Sigmoid colon (tissue), 4 donors: ENCODE results near the gene PHF21A.

Source experiments
- POLR2A ChIP-seq, 2 donors: fragments of 450-650 bp; IDR thresholded peaks; one replicate each; pipeline ENCODE4 v1.6.1; 2016; ENCODE audit warnings: antibody characterized with exemption in 2 of 2, mild to moderate bottlenecking in 2 of 2, moderate library complexity in 2 of 2
- POLR2AphosphoS5 ChIP-seq, 4 donors: sonication (generic); formaldehyde crosslinking; IDR thresholded peaks; one replicate each; pipeline ENCODE4 v1.6.1; 2017; ENCODE audit warnings: antibody characterized with exemption in 4 of 4
- TF ChIP-seq, protein P1 (sequence below), 4 experiments: fragments of 450-650 bp in 3 of 4; fragments of 200-600 bp in 1 of 4; IDR thresholded peaks; one replicate each; pipeline ENCODE4 v1.5.1; 2016 to 2019; ENCODE audit warnings: antibody characterized with exemption in 4 of 4, mild to moderate bottlenecking in 3 of 4, moderate library complexity in 2 of 4

DNA sequence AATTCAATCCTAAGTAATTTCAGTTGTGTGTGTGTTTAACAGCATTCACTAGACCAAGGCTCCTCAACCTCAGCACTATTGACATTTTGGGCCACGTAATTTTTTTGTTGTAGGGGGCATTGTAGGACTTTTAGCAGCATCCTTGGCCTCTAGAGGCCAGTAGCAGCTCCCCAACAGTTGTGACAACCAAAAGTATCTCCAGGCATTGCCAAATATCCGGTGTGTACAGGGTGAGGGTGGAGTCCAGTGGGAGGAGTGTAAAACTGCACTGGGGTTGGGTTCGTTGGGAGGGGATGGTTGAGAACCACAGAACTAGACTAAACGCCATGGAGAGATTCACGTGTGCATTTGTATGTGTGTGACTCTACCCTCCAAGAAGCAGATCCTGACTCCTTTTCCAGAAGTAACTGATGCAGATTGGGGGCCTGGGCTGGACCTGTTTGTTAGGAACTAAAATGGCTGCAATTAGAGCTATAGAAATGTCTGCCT lies 5.9 kb upstream of the PHF21A start:
- TF ChIP-seq, protein P1, sequence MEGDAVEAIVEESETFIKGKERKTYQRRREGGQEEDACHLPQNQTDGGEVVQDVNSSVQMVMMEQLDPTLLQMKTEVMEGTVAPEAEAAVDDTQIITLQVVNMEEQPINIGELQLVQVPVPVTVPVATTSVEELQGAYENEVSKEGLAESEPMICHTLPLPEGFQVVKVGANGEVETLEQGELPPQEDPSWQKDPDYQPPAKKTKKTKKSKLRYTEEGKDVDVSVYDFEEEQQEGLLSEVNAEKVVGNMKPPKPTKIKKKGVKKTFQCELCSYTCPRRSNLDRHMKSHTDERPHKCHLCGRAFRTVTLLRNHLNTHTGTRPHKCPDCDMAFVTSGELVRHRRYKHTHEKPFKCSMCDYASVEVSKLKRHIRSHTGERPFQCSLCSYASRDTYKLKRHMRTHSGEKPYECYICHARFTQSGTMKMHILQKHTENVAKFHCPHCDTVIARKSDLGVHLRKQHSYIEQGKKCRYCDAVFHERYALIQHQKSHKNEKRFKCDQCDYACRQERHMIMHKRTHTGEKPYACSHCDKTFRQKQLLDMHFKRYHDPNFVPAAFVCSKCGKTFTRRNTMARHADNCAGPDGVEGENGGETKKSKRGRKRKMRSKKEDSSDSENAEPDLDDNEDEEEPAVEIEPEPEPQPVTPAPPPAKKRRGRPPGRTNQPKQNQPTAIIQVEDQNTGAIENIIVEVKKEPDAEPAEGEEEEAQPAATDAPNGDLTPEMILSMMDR (IDR thresholded peaks at IDR 0.05): no peak
- TF ChIP-seq POLR2AphosphoS5 (IDR thresholded peaks at IDR 0.05) (no peak), POLR2A (IDR thresholded peaks at IDR 0.05) (no peak)
